GM19193 (cell line): ENCODE data around the gene TMEM38B.

Experiments used
- POLR2A ChIP-seq: IDR thresholded peaks from 4 replicates; pipeline ENCODE4 v1.6.1; 2011; ENCODE audit not compliant: insufficient read depth, insufficient read length; ENCODE audit errors: extremely low read depth

Gene TMEM38B

GRCh38 chr9:105694190-105694847 is at the start of gene TMEM38B:
Gene TMEM38B (plus strand): TSS chr9:105694541. CDS start chr9:105694661, 120 bp downstream.
- TF ChIP-seq POLR2A = peak; percentile 81

GRCh38 chr9:105646879-105647594 is 47.3 kb upstream of the TMEM38B start:
- no peak for TF ChIP-seq POLR2A

GRCh38 chr9:105647595-105648349 is 46.6 kb upstream of the TMEM38B start:
- TF ChIP-seq POLR2A = no peak

GRCh38 chr9:105651806-105652205 is 42.5 kb upstream of the TMEM38B start:
- TF ChIP-seq POLR2A = no peak

- peak; percentile 14 for TF ChIP-seq POLR2A
These were observed 38.0 kb upstream of the TMEM38B start for GRCh38 chr9:105656131-105656921.

GRCh38 chr9:105658351-105658750 is 36.0 kb upstream of the TMEM38B start:
- TF ChIP-seq POLR2A = no peak

- no peak for TF ChIP-seq POLR2A
These were observed 33.3 kb upstream of the TMEM38B start for GRCh38 chr9:105661011-105661410.

- TF ChIP-seq POLR2A = no peak
These were observed 31.9 kb upstream of the TMEM38B start, which contains the start of gene TAL2 for GRCh38 chr9:105662184-105663104. Gene TAL2 (plus strand): TSS chr9:105662457. CDS start chr9:105662497, 40 bp downstream.

GRCh38 chr9:105663914-105664313 is 30.4 kb upstream of the TMEM38B start:
- no peak for TF ChIP-seq POLR2A

- no peak for TF ChIP-seq POLR2A
These were observed 26.5 kb upstream of the TMEM38B start for GRCh38 chr9:105667867-105668266.

- TF ChIP-seq POLR2A = no peak
These were observed 24.0 kb upstream of the TMEM38B start for GRCh38 chr9:105670315-105670714.

GRCh38 chr9:105670775-105671174 is 23.6 kb upstream of the TMEM38B start:
- TF ChIP-seq POLR2A = no peak

- TF ChIP-seq POLR2A = no peak
These were observed 21.6 kb upstream of the TMEM38B start for GRCh38 chr9:105672711-105673234.
